GM13976 (cell line): ENCODE measurements around the gene PRKAR1B.

Experiments
- DNase-seq: peaks from one replicate; pipeline ENCODE4 v3.0.0; 2012; ENCODE audit warnings: low spot score
- in situ Hi-C: fragments of 300-500 bp; cut with MboI; formaldehyde crosslinking; loops from one replicate; pipeline ENCODE4 v1.12.0; 2022; ENCODE audit warnings: low sequenced_read_pairs, mixed read lengths, inconsistent platforms; ENCODE audit not compliant: unreplicated experiment
- TF ChIP-seq, protein P1 (sequence below): IDR thresholded peaks from 2 replicates; pipeline ENCODE4 v1.5.1; 2012; ENCODE audit warnings: borderline replicate concordance, mild to moderate bottlenecking; ENCODE audit not compliant: insufficient read depth; ENCODE audit errors: extremely low read depth, missing control alignments, control extremely low read depth

The PRKAR1B gene

DNA sequence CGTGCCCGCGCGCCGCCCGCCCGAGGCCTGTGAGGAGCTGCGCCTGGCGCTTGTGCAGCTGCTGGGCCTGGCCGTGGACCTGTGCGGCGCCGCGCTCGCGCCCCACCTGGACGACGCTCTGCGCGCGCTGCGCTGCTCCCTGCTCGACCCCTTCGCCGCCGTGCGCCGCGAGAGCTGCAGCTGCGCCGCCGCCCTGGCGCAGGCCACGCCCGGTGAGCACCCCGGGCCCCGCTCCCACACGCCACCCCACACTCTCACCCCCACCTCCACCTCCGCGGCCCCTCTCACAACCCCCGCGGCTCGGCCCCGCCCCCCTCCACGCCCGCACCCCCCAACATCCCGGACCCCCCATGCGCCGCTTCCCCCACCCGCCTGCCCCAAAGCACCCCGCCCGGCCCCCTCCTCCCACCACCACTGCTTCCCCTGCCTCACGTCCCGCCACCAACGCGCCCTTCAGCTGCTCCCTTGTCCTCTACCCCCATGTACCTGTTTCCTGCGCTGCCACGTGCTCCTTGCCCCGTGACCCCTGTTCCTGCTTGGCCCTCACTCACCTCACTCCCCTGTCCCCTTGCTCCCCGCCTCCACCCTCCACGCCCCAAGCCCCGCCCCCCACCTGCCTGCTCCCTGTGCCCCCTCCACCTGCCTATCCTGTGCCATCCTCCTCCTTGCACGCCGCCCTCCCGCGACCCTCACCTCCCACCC is at the start of gene PRKAR1B:
Gene PRKAR1B, minus strand, starts transcription at position 178 of the 702 bp plus-strand sequence. CDS start 15,776 bp downstream, outside the sequence.
- TF ChIP-seq, protein P1, sequence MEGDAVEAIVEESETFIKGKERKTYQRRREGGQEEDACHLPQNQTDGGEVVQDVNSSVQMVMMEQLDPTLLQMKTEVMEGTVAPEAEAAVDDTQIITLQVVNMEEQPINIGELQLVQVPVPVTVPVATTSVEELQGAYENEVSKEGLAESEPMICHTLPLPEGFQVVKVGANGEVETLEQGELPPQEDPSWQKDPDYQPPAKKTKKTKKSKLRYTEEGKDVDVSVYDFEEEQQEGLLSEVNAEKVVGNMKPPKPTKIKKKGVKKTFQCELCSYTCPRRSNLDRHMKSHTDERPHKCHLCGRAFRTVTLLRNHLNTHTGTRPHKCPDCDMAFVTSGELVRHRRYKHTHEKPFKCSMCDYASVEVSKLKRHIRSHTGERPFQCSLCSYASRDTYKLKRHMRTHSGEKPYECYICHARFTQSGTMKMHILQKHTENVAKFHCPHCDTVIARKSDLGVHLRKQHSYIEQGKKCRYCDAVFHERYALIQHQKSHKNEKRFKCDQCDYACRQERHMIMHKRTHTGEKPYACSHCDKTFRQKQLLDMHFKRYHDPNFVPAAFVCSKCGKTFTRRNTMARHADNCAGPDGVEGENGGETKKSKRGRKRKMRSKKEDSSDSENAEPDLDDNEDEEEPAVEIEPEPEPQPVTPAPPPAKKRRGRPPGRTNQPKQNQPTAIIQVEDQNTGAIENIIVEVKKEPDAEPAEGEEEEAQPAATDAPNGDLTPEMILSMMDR, result no peak
- in situ Hi-C loops, result no loop called here
- peak; percentile 84 for DNase-seq

DNA sequence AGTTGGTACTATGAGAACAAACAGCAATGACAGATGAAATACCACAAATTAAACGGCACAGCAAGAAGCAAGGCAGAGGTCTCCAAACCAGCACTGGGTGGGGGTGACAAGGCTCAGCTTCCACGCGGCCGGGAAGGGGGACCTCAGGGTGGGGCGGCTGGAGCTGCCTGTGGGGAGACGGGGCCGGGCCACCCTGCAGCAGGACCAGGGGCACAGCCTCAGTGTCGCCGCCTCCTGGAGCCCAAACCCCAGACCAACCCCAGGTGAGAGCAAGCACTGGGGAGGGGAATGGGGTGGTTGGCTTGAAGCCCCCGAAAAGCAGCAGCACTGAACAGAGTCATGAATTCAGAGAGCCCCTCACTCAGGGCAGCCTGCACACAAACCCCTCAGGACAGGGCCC is 49.3 kb upstream of the PRKAR1B start:
- in situ Hi-C loops, result loop anchor here (5.0 kb wide), 1 partner anchor 454 kb away; no protein-coding TSS in a partner anchor
- TF ChIP-seq, protein P1, result no peak

DNA sequence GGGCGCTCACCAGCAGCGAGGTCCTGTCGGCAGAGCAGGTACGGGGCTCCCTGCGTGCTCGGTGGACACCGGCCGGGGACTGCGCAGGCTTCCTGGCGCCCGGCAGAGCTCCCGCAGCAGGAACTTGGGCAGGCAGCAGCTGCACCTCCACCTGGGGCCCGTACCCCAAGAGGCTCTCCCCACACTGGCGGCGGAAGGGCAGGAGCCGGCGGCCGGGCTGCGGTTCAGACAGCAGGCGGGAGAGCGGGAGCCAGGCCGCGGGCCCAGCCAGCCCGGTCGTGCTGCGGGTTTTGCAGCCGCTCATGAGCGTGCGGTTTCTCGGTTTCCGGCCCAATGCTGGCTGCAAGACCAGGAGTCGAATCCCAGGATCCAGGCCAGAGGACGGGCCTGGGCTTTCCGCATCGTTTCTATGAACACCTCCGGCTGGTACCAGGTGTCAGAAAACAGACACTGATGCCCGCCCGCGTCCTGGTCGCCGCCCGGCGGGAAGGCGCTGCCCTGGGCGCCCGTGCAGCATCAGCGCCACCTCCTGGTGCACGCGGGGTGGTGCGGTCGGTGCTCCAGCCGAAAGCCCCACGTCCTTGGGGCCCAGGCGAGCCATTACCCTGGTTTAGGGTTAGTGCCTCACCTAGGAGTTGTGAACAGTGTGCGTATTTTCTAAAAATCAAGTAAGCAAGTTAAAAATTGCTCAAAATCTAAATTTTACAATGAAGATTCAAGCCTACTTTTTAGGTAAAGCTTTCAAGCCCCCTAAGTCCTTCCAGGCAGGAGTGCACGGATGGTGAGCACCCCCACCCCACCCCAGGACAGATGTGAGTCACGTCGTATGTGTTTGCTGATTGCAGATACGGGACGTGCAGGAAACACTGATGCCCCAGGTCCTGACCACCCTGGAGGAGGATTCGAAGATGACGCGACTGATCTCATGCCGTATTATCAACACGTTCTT is 47.4 kb upstream of the PRKAR1B start:
- TF ChIP-seq, protein P1, result peak; percentile 79
- in situ Hi-C loops, result loop anchor here (5.0 kb wide), 1 partner anchor 452 kb away; no protein-coding TSS in a partner anchor
- DNase-seq, result peak; percentile 86

More for the DNA sequence above, 49.3 kb upstream of the PRKAR1B start:
- no peak for DNase-seq

DNA sequence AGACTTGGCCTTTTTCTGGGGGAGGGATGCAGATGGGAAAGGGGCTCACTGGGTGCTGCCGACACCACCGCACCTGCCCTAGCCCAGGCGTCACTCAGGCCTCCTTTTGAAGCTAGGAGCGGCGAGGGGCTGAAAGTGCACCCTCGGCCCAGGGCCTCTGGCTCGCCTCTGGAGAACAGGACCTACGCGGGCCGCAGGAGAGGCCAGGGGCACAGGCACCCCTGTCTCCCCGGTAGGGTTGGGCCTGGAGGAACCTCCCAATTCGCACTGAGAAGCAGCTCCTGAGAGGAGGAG is 46.5 kb upstream of the PRKAR1B start:
- in situ Hi-C loops, result no loop called here
- TF ChIP-seq, protein P1, result no peak
- DNase-seq, result no peak

DNA sequence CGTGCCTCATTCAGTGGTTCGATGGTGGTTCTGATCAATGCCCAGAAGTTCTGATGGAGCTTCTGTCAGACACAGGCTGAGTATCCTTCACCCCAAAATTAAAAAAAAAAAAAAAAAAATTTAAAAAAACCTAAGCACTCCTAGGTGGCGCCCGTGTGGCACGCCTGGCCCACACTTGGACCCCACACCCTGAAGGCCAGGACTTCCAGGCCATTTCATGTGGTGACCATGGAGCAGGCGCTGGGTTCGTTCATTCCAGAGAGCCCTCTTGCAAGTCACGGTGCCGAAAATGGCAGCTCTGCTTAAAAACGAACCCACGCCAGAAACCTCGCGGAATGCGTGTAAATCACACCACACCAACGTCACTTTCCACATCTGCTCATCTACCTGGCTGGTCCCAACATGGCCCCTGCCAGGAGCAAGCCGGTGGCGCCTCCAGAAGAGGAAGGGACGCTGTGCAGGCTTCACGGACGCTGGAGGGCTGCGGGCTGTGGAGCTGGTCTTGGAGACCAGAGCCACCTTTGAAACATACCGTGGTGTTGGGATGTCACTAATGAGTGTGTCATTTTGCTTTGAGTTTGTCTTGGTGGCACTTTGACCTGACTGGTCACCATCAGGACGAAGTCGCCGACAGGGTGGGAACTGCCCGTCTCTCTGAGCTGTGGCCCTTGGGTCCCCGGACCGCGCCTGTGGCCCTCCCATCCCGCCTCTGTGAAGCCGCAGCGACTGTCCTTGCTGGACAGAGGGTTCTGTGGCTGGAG is 46.0 kb upstream of the PRKAR1B start:
- in situ Hi-C loops, result no loop called here
- TF ChIP-seq, protein P1, result no peak
- no peak for DNase-seq

DNA sequence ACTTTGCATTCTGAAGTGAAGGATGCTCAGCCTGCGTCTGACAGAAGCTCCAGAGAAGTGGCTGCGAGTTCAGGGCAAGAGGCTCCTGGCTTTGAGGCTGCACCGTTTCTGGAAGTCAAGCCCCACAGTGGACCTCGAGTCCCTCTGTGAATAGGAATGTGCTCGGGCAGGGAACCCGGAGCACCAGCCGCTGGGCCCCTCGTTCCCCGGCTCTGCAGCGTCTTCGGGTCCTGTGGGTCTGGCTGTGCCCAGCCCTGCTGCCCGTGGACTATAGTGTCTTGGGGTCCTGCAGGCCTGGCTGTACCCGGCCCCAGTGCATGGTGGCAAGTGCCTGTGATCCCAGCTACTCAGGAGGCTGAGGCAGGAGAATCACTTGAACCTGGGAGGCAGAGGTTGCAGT is 45.3 kb upstream of the PRKAR1B start:
- DNase-seq, result no peak
- in situ Hi-C loops, result no loop called here
- TF ChIP-seq, protein P1, result no peak
